PFSK-1 (cell line): ENCODE results near the gene POLR2J.

Source experiments
- FOXP2 ChIP-seq: optimal IDR thresholded peaks from 2 replicates; pipeline ENCODE3; 2011; ENCODE audit warnings: borderline replicate concordance, control low read depth, inconsistent platforms; ENCODE audit not compliant: insufficient read depth; ENCODE audit errors: extremely low read length, extremely low read depth
- POLR2AphosphoS5 ChIP-seq: IDR thresholded peaks from 2 replicates; pipeline ENCODE4 v1.6.1; 2012; ENCODE audit warnings: low read depth, mild to moderate bottlenecking, control low read depth, low read length, moderate library complexity
- REST ChIP-seq, 2 experiments: IDR thresholded peaks; 2 replicates each; pipeline versions ENCODE4 v1.6.1 to v1.8.0; 2011 to 2012; ENCODE audit warnings: low read depth in 2 of 2, low read length in 2 of 2, control low read depth in 1 of 2, inconsistent platforms in 1 of 2, mild to moderate bottlenecking in 1 of 2, moderate library complexity in 1 of 2; ENCODE audit not compliant: insufficient read depth in 1 of 2
- SIN3A ChIP-seq: IDR thresholded peaks from 2 replicates; pipeline ENCODE4 v1.6.1; 2012; ENCODE audit warnings: mild to moderate bottlenecking, low read length, moderate library complexity, borderline replicate concordance; ENCODE audit not compliant: insufficient read depth
- TAF1 ChIP-seq: IDR thresholded peaks from 2 replicates; pipeline ENCODE4 v1.6.1; 2012; ENCODE audit warnings: low read length, control low read depth, borderline replicate concordance; ENCODE audit not compliant: insufficient read depth

The POLR2J gene

GRCh38 chr7:102447311-102447710 lies 31.4 kb downstream of the POLR2J start:
- no peak for TF ChIP-seq TAF1
- TF ChIP-seq REST (IDR thresholded peaks at IDR 0.05; ENCODE audit: insufficient read depth in 1 of 2, low read depth in 2 of 2, low read length in 2 of 2): no peak
- no peak for TF ChIP-seq SIN3A
- TF ChIP-seq FOXP2: no peak
- no peak for TF ChIP-seq POLR2AphosphoS5

GRCh38 chr7:102446387-102447156 lies 32.1 kb downstream of the POLR2J start:
- TF ChIP-seq REST (IDR thresholded peaks at IDR 0.05; ENCODE audit: insufficient read depth in 1 of 2, low read depth in 2 of 2, low read length in 2 of 2): no peak
- TF ChIP-seq FOXP2: no peak
- TF ChIP-seq SIN3A: no peak
- no peak for TF ChIP-seq POLR2AphosphoS5
- TF ChIP-seq TAF1: no peak

DNA sequence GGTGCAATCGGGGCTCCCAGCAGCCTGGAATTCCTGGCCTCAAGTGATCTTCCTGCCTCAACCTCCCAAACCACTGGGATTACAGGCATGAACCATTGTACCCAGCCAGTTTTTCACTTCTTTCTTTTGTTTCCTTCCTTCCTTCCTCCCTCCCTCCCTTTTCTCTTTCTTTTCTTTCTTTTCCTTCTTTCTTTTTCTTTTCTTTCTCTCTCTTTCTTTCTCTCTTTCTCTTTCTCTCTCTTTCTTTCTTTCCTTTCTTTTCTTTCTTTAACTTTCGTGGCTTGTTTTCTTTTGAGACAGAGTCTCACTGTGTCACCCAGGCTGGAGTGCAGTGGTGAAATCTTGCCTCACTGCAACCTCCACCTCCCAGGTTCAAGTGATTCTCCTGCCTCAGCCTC lies 33.0 kb downstream of the POLR2J start:
- TF ChIP-seq FOXP2: no peak
- TF ChIP-seq TAF1: no peak
- no peak for TF ChIP-seq SIN3A
- no peak for TF ChIP-seq POLR2AphosphoS5
- no peak for TF ChIP-seq REST (IDR thresholded peaks at IDR 0.05; ENCODE audit: insufficient read depth in 1 of 2, low read depth in 2 of 2, low read length in 2 of 2)

DNA sequence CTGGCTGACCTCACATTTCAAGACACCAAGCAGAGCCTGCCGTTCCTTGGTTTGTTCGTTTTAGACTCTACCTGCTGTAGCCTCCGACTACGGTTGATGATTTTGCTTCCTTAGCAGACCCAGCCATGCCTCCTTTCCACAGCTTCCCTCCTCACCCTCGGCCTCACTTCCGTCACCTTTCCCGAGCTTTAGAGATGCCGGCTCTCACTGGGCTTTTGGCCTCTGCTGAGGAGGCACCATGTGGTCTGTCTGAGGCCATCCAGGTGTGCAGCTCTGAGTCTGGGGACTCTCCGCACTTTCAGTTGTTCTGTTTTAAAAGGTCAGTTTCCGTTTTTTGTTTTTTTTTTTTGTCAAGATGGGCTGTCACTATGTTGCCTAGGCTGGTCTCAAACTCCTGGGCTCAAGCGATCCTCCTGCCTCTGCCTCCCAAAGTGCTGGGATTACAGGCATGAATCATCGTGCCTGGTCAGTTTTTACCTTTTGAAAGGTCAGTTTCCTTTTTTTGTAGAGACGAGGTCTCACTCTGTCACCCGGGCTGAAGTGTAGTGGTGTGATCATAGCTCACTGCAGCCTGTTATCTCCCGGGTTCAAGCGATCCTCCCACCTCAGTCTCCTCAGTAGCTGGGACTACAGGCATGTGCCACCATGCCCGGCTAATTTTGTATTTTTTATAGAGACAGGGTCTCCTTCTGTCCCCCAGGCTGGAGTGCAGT lies 33.6 kb downstream of the POLR2J start:
- TF ChIP-seq POLR2AphosphoS5 (no peak), REST (IDR thresholded peaks at IDR 0.05; ENCODE audit: insufficient read depth in 1 of 2, low read depth in 2 of 2, low read length in 2 of 2) (no peak), FOXP2 (no peak), SIN3A (no peak), TAF1 (no peak)
